Keratinocyte (primary cell): Measurements from ENCODE around the gene MS4A18. TPM values are rescaled to one million over a fixed set of nuclear protein-coding genes. Genes with fewer than 3 reads are reported as not detected.

Experiments
- DNase-seq: peaks from one replicate; pipeline ENCODE4 v3.0.0-alpha.2; 2011; ENCODE audit warnings: low read depth, missing footprints, low spot score
- FAIRE-seq: peaks from 2 replicates; lab custom pipeline; 2011; peaks lifted over from hg19 to GRCh38; lab: Jason Lieb, UNC
- H2AFZ ChIP-seq: 2 replicates; pipeline ENCODE4 v1.6.0; 2012; ENCODE audit warnings: low read length, control low read depth, inconsistent platforms; ENCODE audit not compliant: control insufficient read depth
- H3K27ac ChIP-seq: 2 replicates; pipeline ENCODE4 v1.5.1; 2011; ENCODE audit warnings: low read length; ENCODE audit not compliant: control insufficient read depth, insufficient read depth
- H3K27me3 ChIP-seq: 3 replicates; pipeline ENCODE4 v1.6.0; 2011; ENCODE audit warnings: low read length; ENCODE audit not compliant: control insufficient read depth, insufficient read depth; ENCODE audit errors: extremely low read depth
- H3K36me3 ChIP-seq, 2 experiments: 2 replicates in 1 of 2; 3 replicates in 1 of 2; pipeline ENCODE4 v1.5.1; 2011; ENCODE audit warnings: low read length in 2 of 2, mild to moderate bottlenecking in 1 of 2; ENCODE audit not compliant: control insufficient read depth in 2 of 2, insufficient read depth in 2 of 2; ENCODE audit errors: extremely low read depth in 1 of 2
- H3K4me1 ChIP-seq: 3 replicates; pipeline ENCODE4 v1.5.1; 2011; ENCODE audit warnings: low read length; ENCODE audit not compliant: control insufficient read depth, insufficient read depth; ENCODE audit errors: extremely low read depth
- H3K4me2 ChIP-seq: 3 replicates; pipeline ENCODE4 v1.6.0; 2011; ENCODE audit warnings: low read depth, low read length; ENCODE audit not compliant: control insufficient read depth, insufficient read depth; ENCODE audit errors: extremely low read depth
- H3K4me3 ChIP-seq, 3 experiments: fragments of 200-600 bp in 1 of 3; sonication (generic) in 1 of 3; 2 replicates in 2 of 3; 3 replicates in 1 of 3; pipeline ENCODE4 v1.5.1; 2011 to 2016; ENCODE audit warnings: low read length in 3 of 3, mild to moderate bottlenecking in 3 of 3, control low read depth in 2 of 3, inconsistent platforms in 1 of 3, low read depth in 1 of 3, mixed read lengths in 1 of 3, mixed run types in 1 of 3, moderate library complexity in 1 of 3; ENCODE audit not compliant: control insufficient read depth in 2 of 3, insufficient read depth in 2 of 3; ENCODE audit errors: extremely low read depth in 1 of 3
- H3K79me2 ChIP-seq: 2 replicates; pipeline ENCODE4 v1.6.0; 2012; ENCODE audit warnings: low read length; ENCODE audit not compliant: control insufficient read depth, insufficient read depth
- H3K9ac ChIP-seq: 3 replicates; pipeline ENCODE4 v1.6.0; 2011; ENCODE audit warnings: low read length; ENCODE audit not compliant: control insufficient read depth, insufficient read depth; ENCODE audit errors: extremely low read depth
- H3K9me1 ChIP-seq: 3 replicates; pipeline ENCODE4 v1.6.0; 2011; ENCODE audit warnings: low read length; ENCODE audit not compliant: control insufficient read depth, insufficient read depth; ENCODE audit errors: extremely low read depth
- H3K9me3 ChIP-seq: 2 replicates; pipeline ENCODE4 v1.5.1; 2012; ENCODE audit warnings: low read depth, low read length; ENCODE audit not compliant: control insufficient read depth
- H4K20me1 ChIP-seq: 3 replicates; pipeline ENCODE4 v1.6.0; 2011; ENCODE audit warnings: low read length; ENCODE audit not compliant: control insufficient read depth, insufficient read depth; ENCODE audit errors: extremely low read depth
- CTCF ChIP-seq, 3 experiments: IDR thresholded peaks in 1 of 3; conservative IDR thresholded peaks in 1 of 3; optimal IDR thresholded peaks in 1 of 3; 2 replicates in 2 of 3; 3 replicates in 1 of 3; pipeline versions ENCODE3 to v1.5.1; 2011; ENCODE audit warnings: low read length in 3 of 3, mild to moderate bottlenecking in 3 of 3, moderate library complexity in 2 of 3, control low read depth in 1 of 3, inconsistent platforms in 1 of 3; ENCODE audit not compliant: insufficient read depth in 2 of 3; ENCODE audit errors: extremely low read depth in 1 of 3
- EZH2 ChIP-seq: IDR thresholded peaks from one replicate; pipeline ENCODE4 v1.6.1; 2012; ENCODE audit warnings: inconsistent platforms, mild to moderate bottlenecking, low read length, moderate library complexity
- dilution Hi-C: fragments of 300-500 bp; cut with MboI; formaldehyde crosslinking; loops from one replicate; pipeline ENCODE4 v1.7.0; 2020; ENCODE audit warnings: low sequenced_read_pairs; ENCODE audit not compliant: extremely low pct_ligation_motif_present
- polyA plus RNA-seq, 5 experiments: library from polyadenylated mRNA; depleted of rRNA in 3 of 5; stranded (reverse) in 3 of 5; stranded (forward) in 1 of 5; unstranded in 1 of 5; fragments of >200 nt; gene quantifications; 1 replicate in 1 of 5; 2 replicates in 3 of 5; 3 replicates in 1 of 5; pipeline versions ENCODE4 v1.2.1 to v1.2.3, GENCODE V29; 2011 to 2012; ENCODE audit warnings: missing spikeins in 2 of 5, low read depth in 1 of 5, low replicate concordance in 1 of 5

The MS4A18 gene
- polyA plus RNA-seq, 1 donor (not counting 4 experiments of a cell fraction or from before 2014, with no cell fraction given): not detected

- no peak overlapping the region for H3K4me3 ChIP-seq
- no peaks in the 10 kb centered on the region for H3K9me3 ChIP-seq
- no peak overlapping the region for H2AFZ ChIP-seq
- dilution Hi-C loops: no loop called here
- FAIRE-seq (no peak), DNase-seq (no peak)
- no peaks in the 10 kb centered on the region for H3K79me2 ChIP-seq
- no peaks in the 10 kb centered on the region for H4K20me1 ChIP-seq
- TF ChIP-seq CTCF (optimal IDR thresholded peaks at IDR 0.05 in 1 of 3, IDR thresholded peaks at IDR 0.05 in 1 of 3, conservative IDR thresholded peaks at IDR 0.05 in 1 of 3; ENCODE audit: extremely low read depth in 1 of 3, insufficient read depth in 2 of 3, low read length in 3 of 3) (no peak), EZH2 (no peak)
- no peak overlapping the region for H3K4me2 ChIP-seq
- H3K27me3 ChIP-seq: no peaks in the 10 kb centered on the region
- H3K9me1 ChIP-seq: no peaks in the 10 kb centered on the region
- H3K4me1 ChIP-seq: no peaks in the 10 kb centered on the region
- H3K36me3 ChIP-seq: no peaks in the 10 kb centered on the region
- no peak overlapping the region for H3K27ac ChIP-seq
- H3K9ac ChIP-seq: no peak overlapping the region
Observed at GRCh38 chr11:60703374-60703773, 21.1 kb upstream of the MS4A18 start.

DNA sequence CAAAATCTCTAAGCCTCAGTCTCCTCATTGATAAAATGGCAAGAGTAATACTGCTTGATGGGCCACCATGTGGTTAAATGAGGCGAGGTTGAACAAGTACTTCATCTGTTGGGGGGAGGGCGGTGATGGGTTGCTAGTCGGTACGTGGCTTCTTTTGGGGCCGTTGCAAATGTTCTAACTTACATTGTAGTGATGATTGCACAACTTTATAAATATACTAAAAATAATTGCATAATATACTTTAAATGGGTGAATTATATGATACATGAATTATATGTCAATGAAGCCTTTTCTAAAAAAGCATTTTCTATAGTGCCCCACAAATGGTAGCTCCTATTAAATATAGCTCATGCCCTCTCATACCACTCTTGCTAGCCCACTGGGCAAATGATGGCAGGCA lies 18.6 kb upstream of the MS4A18 start:
- H3K79me2 ChIP-seq: no peaks in the 10 kb centered on the region
- no peak overlapping the region for H3K9ac ChIP-seq
- no peak overlapping the region for H3K4me2 ChIP-seq
- H3K4me1 ChIP-seq: no peaks in the 10 kb centered on the region
- no peak overlapping the region for H3K27ac ChIP-seq
- H3K9me1 ChIP-seq: no peaks in the 10 kb centered on the region
- FAIRE-seq (no peak), DNase-seq (no peak)
- dilution Hi-C loops: no loop called here
- no peaks in the 10 kb centered on the region for H3K36me3 ChIP-seq
- H2AFZ ChIP-seq: no peak overlapping the region
- H3K9me3 ChIP-seq: no peaks in the 10 kb centered on the region
- H3K4me3 ChIP-seq: no peak overlapping the region
- no peaks in the 10 kb centered on the region for H3K27me3 ChIP-seq
- H4K20me1 ChIP-seq: no peaks in the 10 kb centered on the region
- TF ChIP-seq CTCF (optimal IDR thresholded peaks at IDR 0.05 in 1 of 3, IDR thresholded peaks at IDR 0.05 in 1 of 3, conservative IDR thresholded peaks at IDR 0.05 in 1 of 3; ENCODE audit: extremely low read depth in 1 of 3, insufficient read depth in 2 of 3, low read length in 3 of 3): no peak
- no peak for TF ChIP-seq EZH2
